Dermis microvascular lymphatic vessel endothelial cell (primary cell): Measurements from ENCODE around the gene NPY2R. TPM values are rescaled to one million over a fixed set of nuclear protein-coding genes. Genes with fewer than 3 reads are reported as not detected.

Experiments
- DNase-seq, 2 donors: peaks; one replicate each; pipeline versions ENCODE4 v3.0.0 to v3.0.0-alpha.2; 2010; ENCODE audit warnings: low read depth in 2 of 2
- total RNA-seq: library from RNA; depleted of rRNA; stranded (reverse); fragments of >200 nt; gene quantifications from 2 replicates; pipeline ENCODE4 v1.2.1, GENCODE V29; 2014

NPY2R gene, protein sequence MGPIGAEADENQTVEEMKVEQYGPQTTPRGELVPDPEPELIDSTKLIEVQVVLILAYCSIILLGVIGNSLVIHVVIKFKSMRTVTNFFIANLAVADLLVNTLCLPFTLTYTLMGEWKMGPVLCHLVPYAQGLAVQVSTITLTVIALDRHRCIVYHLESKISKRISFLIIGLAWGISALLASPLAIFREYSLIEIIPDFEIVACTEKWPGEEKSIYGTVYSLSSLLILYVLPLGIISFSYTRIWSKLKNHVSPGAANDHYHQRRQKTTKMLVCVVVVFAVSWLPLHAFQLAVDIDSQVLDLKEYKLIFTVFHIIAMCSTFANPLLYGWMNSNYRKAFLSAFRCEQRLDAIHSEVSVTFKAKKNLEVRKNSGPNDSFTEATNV
- not detected in 2 replicates for total RNA-seq

DNA sequence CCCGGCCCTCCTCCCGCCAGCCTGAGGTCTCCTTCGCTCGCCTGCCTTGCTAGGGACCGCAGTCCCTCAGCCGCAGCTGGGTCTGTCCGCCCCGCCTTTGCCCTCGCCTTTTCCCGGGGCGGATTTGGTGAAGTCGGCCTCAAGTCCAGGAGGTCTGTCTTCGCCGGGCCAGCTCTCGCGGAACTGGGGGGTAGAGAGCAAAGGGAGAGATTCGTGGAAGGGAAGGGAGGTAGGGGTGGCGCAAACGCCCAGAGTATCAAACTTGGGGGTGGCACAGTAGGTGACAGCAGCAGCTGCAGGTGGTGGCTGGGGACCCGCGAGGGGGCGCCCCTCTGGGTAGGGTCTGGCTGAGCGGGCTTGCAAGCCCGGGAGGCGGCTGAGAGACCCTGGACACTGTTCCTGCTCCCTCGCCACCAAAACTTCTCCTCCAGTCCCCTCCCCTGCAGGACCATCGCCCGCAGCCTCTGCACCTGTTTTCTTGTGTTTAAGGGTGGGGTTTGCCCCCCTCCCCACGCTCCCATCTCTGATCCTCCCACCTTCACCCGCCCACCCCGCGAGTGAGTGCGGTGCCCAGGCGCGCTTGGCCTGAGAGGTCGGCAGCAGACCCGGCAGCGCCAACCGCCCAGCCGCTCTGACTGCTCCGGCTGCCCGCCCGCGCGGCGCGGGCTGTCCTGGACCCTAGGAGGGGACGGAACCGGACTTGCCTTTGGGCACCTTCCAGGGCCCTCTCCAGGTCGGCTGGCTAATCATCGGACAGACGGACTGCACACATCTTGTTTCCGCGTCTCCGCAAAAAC is at the start of gene NPY2R:
Gene NPY2R (plus strand): TSS at position 379 of the 797 bp plus-strand sequence. CDS start 5,304 bp downstream, outside the sequence.
- DNase-seq: no peak

DNA sequence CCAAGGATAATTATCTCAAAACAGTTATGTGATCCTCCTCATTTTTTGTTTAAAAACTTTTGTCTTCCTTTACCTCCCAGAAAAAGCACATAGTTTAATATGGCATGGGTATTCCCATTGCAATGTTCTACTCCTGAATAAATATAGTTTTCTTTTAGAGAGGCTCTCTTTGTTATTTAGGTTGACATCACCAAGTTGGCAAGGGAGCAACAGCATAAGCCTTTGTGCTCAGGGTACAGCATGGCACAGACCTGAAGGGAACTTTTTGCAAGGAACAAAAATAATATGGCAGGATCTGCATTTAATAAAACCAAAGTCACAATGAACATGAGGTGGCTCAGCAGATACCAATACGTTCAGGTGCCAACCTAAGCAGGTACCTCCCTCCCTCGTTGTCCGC is 47.1 kb upstream of the NPY2R start:
- DNase-seq: no peak

DNA sequence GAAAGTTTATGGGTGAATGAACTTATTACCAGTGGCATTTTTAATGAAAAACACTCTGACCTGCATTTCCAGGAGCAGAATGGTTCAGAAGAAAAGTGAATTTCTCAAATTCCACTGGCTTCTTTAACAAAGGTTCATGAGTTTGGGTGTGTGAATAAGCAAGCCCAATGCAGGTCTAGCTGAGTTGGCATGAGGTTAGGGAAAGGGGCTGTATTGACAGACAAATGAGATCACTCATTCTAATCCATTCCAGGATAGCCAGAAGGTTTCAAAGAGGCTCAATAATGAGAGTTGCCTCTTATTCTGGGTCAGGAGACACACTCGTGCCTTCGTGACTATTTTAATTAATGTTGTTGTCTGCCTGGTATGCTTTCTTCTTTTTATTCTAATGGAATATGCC is 43.7 kb upstream of the NPY2R start:
- DNase-seq: no peak

- DNase-seq: peak in 1 of 2 donors; percentile 12
Observed at GRCh38 chr4:155170569-155170968, 37.9 kb upstream of the NPY2R start.

DNA sequence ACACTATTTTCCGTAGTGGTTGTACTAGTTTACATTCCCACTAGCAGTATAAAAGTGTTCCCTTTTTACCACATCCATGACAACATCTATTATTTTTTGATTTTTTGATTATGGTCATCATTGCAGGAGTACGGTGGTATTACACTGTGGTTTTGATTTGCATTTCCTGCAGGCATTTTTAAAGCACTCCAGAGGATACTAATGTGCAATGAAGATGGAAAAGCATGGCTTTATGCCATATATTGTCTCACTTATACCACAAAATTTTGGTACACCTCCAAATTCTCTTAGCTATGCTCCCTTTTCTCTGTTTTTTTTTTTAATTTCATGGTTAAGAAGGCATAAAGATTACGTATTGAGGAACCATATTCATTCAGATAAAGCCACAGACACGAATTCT is 35.1 kb upstream of the NPY2R start:
- DNase-seq: no peak

DNA sequence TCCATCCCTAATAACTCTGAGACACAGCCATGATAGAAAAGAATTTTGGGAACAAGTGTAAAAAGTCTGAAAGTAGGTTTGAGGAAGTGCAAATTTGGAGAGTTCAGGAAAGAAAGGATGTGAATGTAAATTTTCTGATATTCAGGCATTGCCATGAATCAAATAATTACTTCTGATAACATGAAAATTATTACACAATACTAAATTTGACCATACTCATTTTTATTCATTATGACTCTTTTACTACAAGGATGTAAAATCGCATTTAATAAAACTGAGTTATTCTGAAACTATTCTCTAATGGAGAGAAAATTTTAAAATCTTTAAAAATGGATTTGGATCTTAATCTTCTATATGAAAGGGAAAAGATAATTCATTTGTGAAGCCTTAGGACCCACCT is 33.8 kb upstream of the NPY2R start:
- no peak for DNase-seq

DNA sequence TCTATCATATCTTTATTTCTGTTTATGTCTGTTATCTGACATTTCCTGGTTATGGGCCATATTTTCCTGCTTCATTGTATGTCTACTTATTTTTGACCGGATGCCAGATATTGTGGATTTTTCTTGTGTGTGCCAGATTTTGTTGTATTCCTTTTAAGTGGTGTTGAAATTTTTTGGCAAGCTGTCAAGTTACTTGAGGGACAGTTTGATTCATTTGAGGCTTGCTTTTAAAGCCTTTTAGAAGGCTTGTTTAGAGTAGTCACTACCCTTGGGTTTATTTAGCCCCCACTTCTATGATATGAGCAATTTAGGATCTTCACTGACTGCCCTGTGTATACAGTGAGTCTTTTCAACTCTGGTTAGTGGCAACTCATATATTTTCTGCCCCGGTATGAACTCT is 29.2 kb upstream of the NPY2R start:
- DNase-seq: peak; percentile 33 to 72

- DNase-seq: no peak
Observed at GRCh38 chr4:155186972-155187371, 21.5 kb upstream of the NPY2R start.

GRCh38 chr4:155187989-155188388 is 20.4 kb upstream of the NPY2R start:
- no peak for DNase-seq

DNA sequence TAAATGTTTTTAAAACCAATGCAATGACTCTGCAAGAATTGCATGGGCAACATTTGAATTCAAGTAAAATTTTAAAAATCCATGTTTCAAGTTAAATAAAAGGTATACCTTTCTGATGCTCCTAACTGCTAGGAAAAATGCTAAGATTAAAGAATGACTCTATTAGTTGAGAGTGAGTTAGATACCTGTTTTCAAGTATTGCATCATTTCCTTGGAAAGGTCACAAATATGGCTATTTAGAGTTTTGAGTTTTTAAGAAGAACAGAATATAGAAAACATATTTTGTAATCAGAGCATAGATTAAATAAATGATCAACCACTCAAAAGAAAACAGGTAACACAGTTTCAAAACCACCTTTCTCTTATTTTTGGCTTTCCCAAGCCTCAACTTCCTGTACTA is 18.3 kb upstream of the NPY2R start:
- no peak for DNase-seq

DNA sequence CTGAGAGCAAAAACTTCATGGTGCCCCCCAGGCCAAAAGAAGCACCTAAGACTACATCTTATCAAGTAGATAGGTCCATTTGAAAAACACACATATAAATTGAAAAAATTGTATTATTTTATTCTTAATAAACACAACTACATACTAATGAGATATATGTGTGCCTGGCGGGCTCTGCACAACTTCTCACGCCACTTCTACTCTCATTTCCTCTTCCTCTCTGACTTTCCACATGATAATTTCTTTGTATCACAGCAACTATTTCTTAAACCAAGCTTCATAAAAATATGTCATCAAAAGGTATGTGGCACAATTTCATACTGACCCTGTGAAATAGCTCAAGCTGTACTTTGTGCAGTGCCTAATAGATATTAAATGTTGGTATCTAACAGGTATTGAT is 10.7 kb upstream of the NPY2R start:
- no peak for DNase-seq

GRCh38 chr4:155207534-155208257 is 740 bp upstream of the NPY2R start:
- no peak for DNase-seq

- DNase-seq: no peak
Observed at GRCh38 chr4:155220025-155220424, 11.6 kb downstream of the NPY2R start.

DNA sequence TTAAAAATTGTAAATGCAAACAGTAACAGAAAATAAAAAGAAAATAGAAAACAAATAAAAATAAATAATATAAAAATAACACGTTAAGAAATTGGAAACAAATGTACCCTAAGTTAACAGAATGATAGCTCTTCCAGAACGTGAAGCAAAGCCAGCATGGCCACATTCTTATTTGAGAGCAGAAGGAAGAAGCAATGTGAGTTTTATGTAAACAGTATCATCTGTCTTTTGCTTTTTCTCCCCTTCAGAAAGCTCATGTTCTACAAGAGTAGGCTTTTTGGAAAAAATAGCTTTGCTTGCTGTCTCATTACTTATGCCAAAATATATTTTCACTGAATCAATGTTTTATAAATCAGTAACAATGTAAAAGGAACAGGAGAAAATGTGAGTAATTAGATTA is 18.7 kb downstream of the NPY2R start:
- DNase-seq: no peak

GRCh38 chr4:155228713-155229112 is 20.3 kb downstream of the NPY2R start:
- DNase-seq: no peak

DNA sequence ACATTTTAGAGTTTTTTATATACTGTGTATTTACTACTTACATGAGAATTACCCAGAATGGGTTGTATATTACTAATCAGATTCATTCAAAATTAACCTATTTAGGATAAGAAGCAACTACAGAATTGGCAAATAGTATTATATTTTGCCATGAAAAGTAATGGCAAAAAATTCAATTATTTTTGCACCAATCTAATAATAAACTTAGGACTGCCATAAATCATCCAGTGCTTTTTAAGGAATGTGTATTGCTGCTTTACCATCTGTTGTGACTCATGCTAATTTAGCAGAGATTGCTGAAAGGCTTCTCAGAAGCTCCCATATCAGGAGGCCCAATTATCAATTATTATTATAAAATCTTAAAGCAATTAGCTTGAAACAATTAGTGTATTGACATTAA is 24.0 kb downstream of the NPY2R start:
- no peak for DNase-seq

GRCh38 chr4:155234206-155234605 is 25.8 kb downstream of the NPY2R start:
- no peak for DNase-seq

GRCh38 chr4:155237567-155237966 is 29.1 kb downstream of the NPY2R start:
- no peak for DNase-seq

- DNase-seq: no peak
Observed at GRCh38 chr4:155241225-155241624, 32.8 kb downstream of the NPY2R start.

- DNase-seq: no peak
Observed at GRCh38 chr4:155241664-155242063, 33.2 kb downstream of the NPY2R start.

DNA sequence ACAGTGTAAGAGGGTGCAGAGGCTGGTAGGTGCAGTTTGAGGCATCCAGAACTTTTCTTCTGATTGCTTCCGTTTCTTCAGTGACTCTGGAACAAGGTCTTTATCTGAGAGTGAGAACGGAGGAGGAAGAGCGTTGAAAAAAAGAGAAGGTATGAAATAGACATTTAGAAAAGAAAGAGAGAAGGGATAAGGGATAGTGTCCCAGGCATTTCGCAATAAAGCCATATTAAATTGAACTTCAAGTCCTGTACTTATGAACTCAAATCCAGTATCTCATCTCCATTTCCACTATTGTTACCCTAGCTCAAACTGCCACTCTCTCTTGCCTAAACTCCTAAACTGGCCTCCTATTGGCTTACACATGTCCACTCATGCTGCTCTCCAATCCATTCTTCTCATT is 36.7 kb downstream of the NPY2R start:
- no peak for DNase-seq
